Fibroblast of villous mesenchyme (primary cell): ENCODE measurements around the gene DDAH2. TPM values are rescaled to one million over a fixed set of nuclear protein-coding genes. Genes with fewer than 3 reads are reported as not detected.
A peak's percentile ranks its signal among the peaks of the same experiment; 100 is the strongest.

Experiments
- DNase-seq: peaks from one replicate; pipeline ENCODE4 v3.0.0-alpha.2; 2010; ENCODE audit warnings: low read depth
- H3K4me3 ChIP-seq: 2 replicates; pipeline ENCODE4 v1.5.1; 2011; ENCODE audit warnings: low read depth, mild to moderate bottlenecking, low read length
- total RNA-seq: library from RNA; depleted of rRNA; stranded (reverse); fragments of >200 nt; gene quantifications from 2 replicates; pipeline ENCODE4 v1.2.3, GENCODE V29; 2012
- TF ChIP-seq, protein P1 (sequence below): IDR thresholded peaks from 2 replicates; pipeline ENCODE4 v1.5.1; 2012; ENCODE audit warnings: low read depth, mild to moderate bottlenecking, low read length; ENCODE audit not compliant: insufficient read depth

DDAH2 gene
- total RNA-seq, 1 donor, result 60.5 TPM

DNA sequence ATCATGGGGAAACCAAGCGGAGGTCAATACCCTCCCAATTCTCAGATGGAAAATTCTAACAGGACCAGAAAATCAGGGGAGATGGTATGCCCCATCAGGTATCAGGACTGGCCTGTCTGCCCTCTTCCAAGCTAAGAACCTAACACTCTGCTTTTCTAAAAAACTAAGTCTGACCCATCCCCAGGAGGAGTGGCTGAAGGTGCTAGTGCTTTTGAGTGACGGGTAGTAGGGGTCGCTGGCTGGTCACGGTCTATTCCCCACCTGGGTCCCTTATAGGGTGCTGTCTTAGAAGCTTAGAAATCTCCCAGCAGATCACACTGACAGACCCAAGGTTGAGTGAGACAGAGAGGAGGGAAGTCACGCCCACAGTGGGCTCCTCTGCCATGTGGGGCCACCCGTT lies 35.6 kb downstream of the DDAH2 start:
- no peak overlapping the region for H3K4me3 ChIP-seq
- TF ChIP-seq, protein P1, sequence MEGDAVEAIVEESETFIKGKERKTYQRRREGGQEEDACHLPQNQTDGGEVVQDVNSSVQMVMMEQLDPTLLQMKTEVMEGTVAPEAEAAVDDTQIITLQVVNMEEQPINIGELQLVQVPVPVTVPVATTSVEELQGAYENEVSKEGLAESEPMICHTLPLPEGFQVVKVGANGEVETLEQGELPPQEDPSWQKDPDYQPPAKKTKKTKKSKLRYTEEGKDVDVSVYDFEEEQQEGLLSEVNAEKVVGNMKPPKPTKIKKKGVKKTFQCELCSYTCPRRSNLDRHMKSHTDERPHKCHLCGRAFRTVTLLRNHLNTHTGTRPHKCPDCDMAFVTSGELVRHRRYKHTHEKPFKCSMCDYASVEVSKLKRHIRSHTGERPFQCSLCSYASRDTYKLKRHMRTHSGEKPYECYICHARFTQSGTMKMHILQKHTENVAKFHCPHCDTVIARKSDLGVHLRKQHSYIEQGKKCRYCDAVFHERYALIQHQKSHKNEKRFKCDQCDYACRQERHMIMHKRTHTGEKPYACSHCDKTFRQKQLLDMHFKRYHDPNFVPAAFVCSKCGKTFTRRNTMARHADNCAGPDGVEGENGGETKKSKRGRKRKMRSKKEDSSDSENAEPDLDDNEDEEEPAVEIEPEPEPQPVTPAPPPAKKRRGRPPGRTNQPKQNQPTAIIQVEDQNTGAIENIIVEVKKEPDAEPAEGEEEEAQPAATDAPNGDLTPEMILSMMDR, result no peak
- no peak for DNase-seq

DNA sequence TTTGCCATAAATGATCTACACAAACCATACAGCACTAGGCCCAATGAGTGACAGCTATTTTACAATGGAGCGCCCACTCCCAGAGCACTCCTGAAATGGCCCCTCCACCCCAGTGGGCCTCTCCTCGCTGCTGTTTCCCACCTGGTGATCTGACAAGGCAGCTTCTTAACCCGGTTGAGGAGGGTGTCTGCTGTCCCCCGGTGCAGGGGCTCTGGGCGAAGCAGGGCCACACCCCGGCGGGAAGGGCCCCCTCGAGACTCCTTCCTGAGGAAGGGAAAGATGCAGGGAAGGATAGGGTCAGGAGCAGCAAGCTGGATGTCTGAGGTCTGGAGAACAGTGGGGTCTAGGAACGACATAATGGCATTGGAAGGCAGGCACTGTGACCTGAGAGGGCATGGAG lies 36.2 kb downstream of the DDAH2 start:
- DNase-seq, result no peak
- no peak overlapping the region for H3K4me3 ChIP-seq
- TF ChIP-seq, protein P1, result no peak

DNA sequence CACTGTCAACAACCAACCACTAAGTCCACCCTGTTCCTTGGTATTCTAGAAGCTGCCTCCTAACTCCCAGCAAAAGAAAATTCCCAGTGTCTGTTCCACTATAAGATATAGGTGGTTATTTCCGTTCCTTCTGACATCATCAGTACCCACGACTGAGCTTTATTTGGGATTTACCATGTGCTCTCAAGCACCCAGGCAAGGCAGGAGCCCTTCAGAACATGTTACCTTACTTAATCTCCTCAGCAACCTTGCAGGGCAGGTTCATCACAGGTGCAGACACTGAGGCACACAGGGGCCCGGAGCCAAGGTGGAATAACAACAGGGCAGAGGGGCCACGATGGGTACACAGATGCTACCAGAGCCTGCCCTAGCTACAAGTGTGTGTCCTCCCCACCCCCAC lies 36.7 kb downstream of the DDAH2 start:
- no peak for DNase-seq
- TF ChIP-seq, protein P1, result no peak
- no peak overlapping the region for H3K4me3 ChIP-seq

DNA sequence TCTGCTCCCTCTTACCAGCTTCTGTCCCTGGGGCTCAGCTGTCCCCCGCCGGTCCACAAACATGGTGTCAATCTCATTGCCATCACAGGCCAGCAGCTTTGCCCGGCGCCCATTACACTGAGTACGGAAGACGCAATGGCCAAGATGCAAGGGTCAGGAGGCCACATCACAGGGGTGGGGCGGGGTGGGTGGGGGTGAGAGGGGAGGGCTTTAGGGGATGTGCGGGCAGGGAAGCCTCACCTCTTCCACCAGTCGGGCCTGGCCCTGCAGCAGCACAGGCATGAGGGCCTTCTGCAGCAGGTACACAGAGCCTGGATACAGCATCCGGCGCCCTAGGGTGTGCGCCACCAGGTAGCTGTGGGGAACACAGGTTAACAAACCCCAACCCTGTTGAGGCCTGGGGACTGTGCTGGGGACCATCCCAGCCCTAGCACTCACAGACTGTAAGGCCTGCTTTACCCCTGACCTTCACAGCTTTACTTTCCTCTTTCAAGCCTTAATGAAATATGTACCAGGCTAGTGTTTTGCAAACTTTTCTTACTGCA lies 37.5 kb downstream of the DDAH2 start:
- no peak for DNase-seq
- TF ChIP-seq, protein P1, result no peak
- H3K4me3 ChIP-seq, result no peak overlapping the region

DNA sequence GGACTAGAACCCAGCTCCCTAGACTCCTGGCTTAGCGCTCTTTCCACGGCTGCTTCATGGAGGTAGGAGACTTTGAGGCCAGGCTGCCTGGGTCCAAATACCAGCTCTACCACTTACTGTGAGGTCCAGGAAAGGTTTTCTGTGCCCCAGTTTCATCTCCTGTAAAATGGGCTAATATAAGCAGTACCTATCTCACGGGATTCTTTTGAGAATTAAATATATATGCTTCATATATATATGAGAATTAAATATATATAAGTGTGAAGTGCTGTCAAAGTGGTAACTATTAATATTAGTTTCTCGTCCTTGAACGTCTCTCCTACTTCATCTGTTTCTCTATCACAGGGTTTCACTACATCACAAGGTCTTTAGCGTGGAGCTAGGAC lies 38.0 kb downstream of the DDAH2 start:
- H3K4me3 ChIP-seq, result no peak overlapping the region
- no peak for DNase-seq

DNA sequence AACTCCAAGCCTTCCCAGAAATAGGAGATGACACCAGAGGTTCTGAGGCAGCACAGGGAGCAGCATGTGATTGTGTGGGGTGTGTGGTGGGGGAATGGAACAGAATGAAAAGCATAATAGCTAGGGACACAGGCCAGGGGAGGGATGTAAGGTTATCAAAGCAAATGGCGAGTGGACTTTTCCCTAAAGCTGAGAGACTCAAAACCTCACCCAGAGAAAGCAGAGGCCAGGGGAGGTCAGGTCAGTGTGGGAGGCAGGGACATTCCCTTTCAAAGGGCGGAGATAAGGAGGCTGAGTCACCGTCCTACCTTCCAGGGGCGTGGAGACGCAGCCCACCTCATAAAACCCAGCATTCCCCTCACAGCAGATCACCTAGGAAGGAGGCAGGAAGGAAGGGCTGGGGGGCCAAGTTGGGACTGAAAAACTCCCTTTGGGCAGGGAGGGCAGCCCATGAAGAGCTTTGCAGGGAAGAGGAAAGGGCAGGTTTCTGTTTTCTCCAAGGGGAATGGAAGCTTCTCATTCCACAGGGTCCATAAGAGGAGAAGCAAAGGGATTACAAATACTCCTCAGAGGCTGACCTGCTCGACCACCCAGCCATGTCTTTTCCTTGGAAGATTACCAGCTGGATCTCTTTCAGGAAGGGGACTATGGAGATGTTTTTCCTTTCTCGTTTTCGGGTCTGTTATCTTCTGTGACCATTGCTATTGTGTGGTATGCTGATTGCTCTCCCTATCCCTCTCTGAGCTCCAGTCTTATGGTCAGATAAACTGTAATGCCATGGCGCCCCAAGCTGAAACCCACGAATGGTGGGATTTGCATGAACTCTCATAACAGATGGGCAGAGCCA lies 38.6 kb downstream of the DDAH2 start:
- peak; percentile 19 for DNase-seq
- TF ChIP-seq, protein P1, result no peak
- no peak overlapping the region for H3K4me3 ChIP-seq

More for the DNA sequence above, 38.0 kb downstream of the DDAH2 start:
- TF ChIP-seq, protein P1, result no peak
